ENCODE measurements around the gene ADCK1.

DNA sequence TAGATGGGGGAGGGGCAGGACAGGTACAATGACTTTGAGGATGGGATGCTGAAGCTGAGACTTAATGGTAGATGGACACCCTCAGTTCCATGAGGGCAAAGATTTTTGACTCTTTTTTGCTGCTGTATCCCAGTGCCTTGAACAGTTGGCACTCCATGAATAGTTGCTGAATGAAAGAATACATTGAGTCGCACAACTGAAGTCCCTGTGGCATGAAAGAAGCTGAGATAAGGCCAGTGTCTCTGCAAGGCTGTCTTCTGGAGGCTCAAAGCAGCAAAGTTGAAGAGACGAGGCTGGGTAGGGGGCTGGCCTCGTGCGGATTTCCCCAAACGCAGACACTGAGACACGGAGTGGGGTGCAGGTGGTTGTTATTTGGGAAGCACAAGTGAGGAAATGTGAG, 179.3 kb downstream of the ADCK1 start:
- TF ChIP-seq CEBPB (IDR thresholded peaks at IDR 0.05) = no peak
- no peak for TF ChIP-seq CREB1 (IDR thresholded peaks at IDR 0.05; ENCODE audit: low read depth)
- TF ChIP-seq EGR1 (IDR thresholded peaks at IDR 0.05) = no peak
- no peak for TF ChIP-seq RAD21 (IDR thresholded peaks at IDR 0.05; ENCODE audit: low read depth)
- TF ChIP-seq EP300 (IDR thresholded peaks at IDR 0.05; ENCODE audit: borderline replicate concordance) = no peak
